NT2/D1 (cell line): ENCODE data around the gene SGCD.

ENCODE experiments used
- DNase-seq: peaks from one replicate; pipeline ENCODE4 v3.0.0-alpha.2; 2011; ENCODE audit warnings: low read depth, low spot score
- H3K27me3 ChIP-seq: 2 replicates; pipeline ENCODE4 v1.6.0; 2011; ENCODE audit warnings: mild to moderate bottlenecking; ENCODE audit not compliant: insufficient read length, insufficient read depth
- H3K36me3 ChIP-seq: 2 replicates; pipeline ENCODE4 v1.6.1; 2011; ENCODE audit warnings: mild to moderate bottlenecking, low read length, mixed read lengths; ENCODE audit not compliant: insufficient read depth, insufficient read length
- H3K4me1 ChIP-seq: 2 replicates; pipeline ENCODE4 v1.5.1; 2011; ENCODE audit not compliant: insufficient read depth, insufficient read length
- H3K4me3 ChIP-seq: 2 replicates; pipeline ENCODE4 v1.5.1; 2011; ENCODE audit warnings: low read depth; ENCODE audit not compliant: insufficient read length
- H3K9ac ChIP-seq: 2 replicates; pipeline ENCODE4 v1.6.0; 2011; ENCODE audit warnings: low read depth; ENCODE audit not compliant: insufficient read length
- H3K9me3 ChIP-seq: 2 replicates; pipeline ENCODE4 v1.5.1; 2011; ENCODE audit warnings: mild to moderate bottlenecking, low read length; ENCODE audit not compliant: insufficient read depth
- SUZ12 ChIP-seq: IDR thresholded peaks from 2 replicates; pipeline ENCODE4 v1.6.1; 2011; ENCODE audit not compliant: insufficient read length, insufficient read depth; ENCODE audit errors: extremely low read depth
- YY1 ChIP-seq: IDR thresholded peaks from 2 replicates; pipeline ENCODE4 v1.6.1; 2011; ENCODE audit not compliant: insufficient read length, insufficient read depth
- ZNF274 ChIP-seq: IDR thresholded peaks from 2 replicates; pipeline ENCODE4 v1.6.1; 2011; ENCODE audit warnings: mild to moderate bottlenecking, low read depth, low read length

SGCD gene

GRCh38 chr5:156715287-156715686, 388.3 kb downstream of the SGCD start:
- TF ChIP-seq ZNF274, result no peak
- TF ChIP-seq YY1, result no peak
- no peak for TF ChIP-seq SUZ12
- no peaks in the 10 kb centered on the region for H3K36me3 ChIP-seq
- no peaks in the 10 kb centered on the region for H3K9me3 ChIP-seq
- DNase-seq, result no peak
- no peaks in the 10 kb centered on the region for H3K4me1 ChIP-seq
- H3K27me3 ChIP-seq, result no peaks in the 10 kb centered on the region
- H3K4me3 ChIP-seq, result no peak overlapping the region
- no peak overlapping the region for H3K9ac ChIP-seq

- DNase-seq, result no peak
- no peaks in the 10 kb centered on the region for H3K36me3 ChIP-seq
- no peak for TF ChIP-seq SUZ12
- TF ChIP-seq YY1, result no peak
- no peak for TF ChIP-seq ZNF274
- H3K9ac ChIP-seq, result no peak overlapping the region
- no peak overlapping the region for H3K4me3 ChIP-seq
- no peaks in the 10 kb centered on the region for H3K4me1 ChIP-seq
- no peaks in the 10 kb centered on the region for H3K9me3 ChIP-seq
- H3K27me3 ChIP-seq, result no peaks in the 10 kb centered on the region
Measured at GRCh38 chr5:156716591-156717380, 389.8 kb downstream of the SGCD start.

- TF ChIP-seq SUZ12, result no peak
- TF ChIP-seq ZNF274, result no peak
- no peak for TF ChIP-seq YY1
- Histone ChIP-seq H3K9ac (no peak overlapping the region), H3K4me3 (no peak overlapping the region), H3K27me3 (no peaks in the 10 kb centered on the region), H3K36me3 (no peaks in the 10 kb centered on the region), H3K9me3 (no peaks in the 10 kb centered on the region), H3K4me1 (no peaks in the 10 kb centered on the region)
- DNase-seq, result no peak
Measured at GRCh38 chr5:156718985-156719384, 392.0 kb downstream of the SGCD start.

GRCh38 chr5:156722358-156722757, 395.4 kb downstream of the SGCD start:
- Histone ChIP-seq H3K4me1 (no peaks in the 10 kb centered on the region), H3K9ac (no peak overlapping the region), H3K27me3 (no peaks in the 10 kb centered on the region), H3K36me3 (no peaks in the 10 kb centered on the region), H3K9me3 (no peaks in the 10 kb centered on the region), H3K4me3 (no peak overlapping the region)
- TF ChIP-seq SUZ12 (no peak), YY1 (no peak), ZNF274 (no peak)
- no peak for DNase-seq

- DNase-seq, result no peak
- no peak for TF ChIP-seq ZNF274
- no peak for TF ChIP-seq SUZ12
- TF ChIP-seq YY1, result no peak
- Histone ChIP-seq H3K4me1 (no peaks in the 10 kb centered on the region), H3K4me3 (no peak overlapping the region), H3K27me3 (no peaks in the 10 kb centered on the region), H3K36me3 (no peaks in the 10 kb centered on the region), H3K9ac (no peak overlapping the region), H3K9me3 (no peaks in the 10 kb centered on the region)
Measured at GRCh38 chr5:156735477-156735876, 408.5 kb downstream of the SGCD start.

- no peak overlapping the region for H3K9ac ChIP-seq
- H3K4me1 ChIP-seq, result no peaks in the 10 kb centered on the region
- no peaks in the 10 kb centered on the region for H3K9me3 ChIP-seq
- no peaks in the 10 kb centered on the region for H3K36me3 ChIP-seq
- TF ChIP-seq ZNF274 (no peak), YY1 (no peak), SUZ12 (no peak)
- H3K27me3 ChIP-seq, result no peaks in the 10 kb centered on the region
- no peak for DNase-seq
- H3K4me3 ChIP-seq, result no peak overlapping the region
Measured at GRCh38 chr5:156741516-156741915, 414.6 kb downstream of the SGCD start.

- Histone ChIP-seq H3K4me3 (no peak overlapping the region), H3K4me1 (no peaks in the 10 kb centered on the region), H3K27me3 (no peaks in the 10 kb centered on the region), H3K36me3 (no peaks in the 10 kb centered on the region), H3K9me3 (no peaks in the 10 kb centered on the region), H3K9ac (no peak overlapping the region)
- DNase-seq, result no peak
- no peak for TF ChIP-seq SUZ12
Measured at GRCh38 chr5:156753846-156754245, 426.9 kb downstream of the SGCD start.
